22Rv1 (cell line): ENCODE measurements around the gene TMUB2.

Experiments
- H3K27ac ChIP-seq: fragments of 450-650 bp; 2 replicates; pipeline ENCODE4 v1.5.1; 2017
- CTCF ChIP-seq: fragments of 450-650 bp; IDR thresholded peaks from 2 replicates; pipeline ENCODE4 v1.5.1; 2017; ENCODE audit warnings: mild to moderate bottlenecking
- ZFX ChIP-seq: fragments of 450-650 bp; IDR thresholded peaks from 2 replicates; pipeline ENCODE4 v1.6.1; 2017; ENCODE audit warnings: antibody characterized with exemption, borderline replicate concordance

The TMUB2 gene

GRCh38 chr17:44198721-44199552, 12.2 kb downstream of the TMUB2 start:
- no peak for TF ChIP-seq ZFX
- no peak for TF ChIP-seq CTCF
- peak overlapping the region; percentile 97 for H3K27ac ChIP-seq

DNA sequence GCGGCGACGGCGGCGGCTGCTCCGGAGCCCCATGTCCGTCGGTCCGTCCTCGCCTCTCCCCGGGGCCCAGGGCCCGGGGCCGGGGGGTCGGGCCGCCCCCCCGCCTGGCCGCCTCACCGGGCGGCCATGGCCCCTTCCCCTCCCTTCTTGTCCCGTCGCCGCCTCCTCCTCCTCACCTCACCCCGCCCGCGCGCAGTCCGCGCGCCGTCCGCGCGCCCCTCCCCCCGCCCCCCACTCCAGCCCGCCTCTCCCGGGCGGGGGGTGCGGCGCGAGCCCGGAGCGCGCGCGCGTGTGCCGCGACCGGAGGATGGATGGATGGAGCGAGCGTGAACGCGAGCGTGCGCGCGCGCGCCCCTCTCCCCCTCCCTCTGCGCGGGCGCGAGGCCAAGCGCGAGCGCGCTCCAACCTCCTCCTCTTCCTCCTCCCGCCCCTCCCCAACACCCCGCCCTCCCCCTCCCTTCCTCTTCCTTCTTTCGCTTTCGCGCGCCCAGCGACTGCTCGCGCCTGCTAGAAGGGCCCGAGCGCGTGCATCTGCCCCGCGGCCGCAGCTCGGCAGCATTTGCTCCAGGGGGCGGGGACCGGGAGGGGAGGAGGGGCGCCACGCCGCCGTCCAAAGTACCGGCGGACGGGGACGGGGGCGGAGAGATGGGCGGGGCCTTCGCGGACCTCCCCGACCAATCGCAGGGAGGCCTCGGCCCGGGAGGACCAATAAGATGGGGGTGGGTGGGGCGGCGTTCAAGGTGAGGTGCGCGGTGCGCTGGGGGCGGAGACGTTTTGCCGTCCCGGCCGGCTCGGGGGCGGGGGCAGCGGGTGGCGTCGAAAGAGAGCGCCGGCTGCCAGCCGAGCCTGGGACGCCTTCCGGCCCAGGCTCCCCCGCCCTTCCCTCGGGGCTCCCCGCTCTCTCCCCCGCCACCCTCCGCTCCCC, 13.0 kb downstream of the TMUB2 start, which contains the start of gene ATXN7L3:
ATXN7L3 (minus strand) TSS at position 332 of the 925 bp plus-strand sequence. CDS start 1,814 bp downstream, outside the sequence.
- TF ChIP-seq ZFX: no peak
- no peak for TF ChIP-seq CTCF

GRCh38 chr17:44200478-44201155, 13.8 kb downstream of the TMUB2 start:
- no peak for TF ChIP-seq ZFX
- no peak for TF ChIP-seq CTCF
- H3K27ac ChIP-seq: peak overlapping the region; percentile 97

More for the DNA sequence above, 13.0 kb downstream of the TMUB2 start, which contains the start of gene ATXN7L3:
- H3K27ac ChIP-seq: peak within 1 kb of the TSS; percentile 97

DNA sequence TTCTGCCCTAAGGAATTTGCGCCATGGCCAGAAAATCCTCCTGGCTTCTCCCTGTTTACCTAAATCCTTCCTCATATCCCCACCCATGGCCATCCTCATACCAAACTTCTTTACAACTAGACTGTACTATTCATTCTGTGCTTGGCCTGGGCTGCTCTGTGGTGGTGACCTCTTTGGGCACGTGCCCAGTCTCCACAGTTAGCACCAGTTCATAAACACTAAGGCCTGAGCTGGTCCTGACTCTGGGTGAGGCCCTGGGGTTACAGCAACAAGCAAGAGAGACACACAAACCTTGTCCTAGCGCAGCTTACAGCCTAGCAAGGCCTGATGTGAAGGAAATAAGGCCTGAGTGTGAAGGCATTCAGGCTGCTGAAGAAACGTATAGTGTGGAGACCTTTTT, 16.0 kb downstream of the TMUB2 start:
- TF ChIP-seq CTCF (no peak), ZFX (no peak)
- H3K27ac ChIP-seq: peak overlapping the region; percentile 31; the same call in 1 of the 2 replicates

- peak; percentile 87 for TF ChIP-seq CTCF
- TF ChIP-seq ZFX: no peak
- peak overlapping the region; percentile 45 for H3K27ac ChIP-seq
These were observed 17.1 kb downstream of the TMUB2 start for GRCh38 chr17:44203731-44204440.

DNA sequence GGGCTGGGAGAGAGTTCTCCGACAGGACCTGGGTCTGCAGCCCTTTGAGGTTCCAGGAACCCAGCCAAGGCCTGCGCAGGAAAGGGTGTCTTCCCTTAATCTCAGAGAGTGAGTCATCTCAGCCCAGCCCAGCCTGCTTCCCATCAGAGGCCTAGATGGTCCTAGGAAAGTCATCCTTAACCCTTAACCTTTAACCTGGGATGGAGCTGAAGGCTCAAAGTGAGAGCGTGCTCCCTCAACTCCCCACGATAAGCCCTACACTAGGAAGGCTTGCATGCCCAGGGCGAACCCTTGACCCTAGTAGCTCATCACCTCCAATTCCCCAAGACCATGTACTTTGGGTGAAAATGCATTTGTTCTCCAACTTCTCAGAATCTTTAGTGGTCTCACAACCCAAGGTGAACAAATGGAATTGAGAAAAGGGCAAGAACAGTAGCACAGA, 17.7 kb downstream of the TMUB2 start:
- peak overlapping the region; percentile 45 for H3K27ac ChIP-seq

More for the DNA sequence above, 17.7 kb downstream of the TMUB2 start:
- TF ChIP-seq CTCF (no peak), ZFX (no peak)
